Pancreas (tissue), 10 donors: ENCODE results near the gene MED26. TPM values are rescaled to one million over a fixed set of nuclear protein-coding genes. Genes with fewer than 3 reads are reported as not detected.

Experiments
- ATAC-seq, 4 donors: fragments of 200-7000 bp; cut with Tn5 transposase; one replicate each; pipeline versions ENCODE4 v1.8.0 to v1.9.1; 2020; ENCODE audit warnings: mild to moderate bottlenecking in 4 of 4, moderate library complexity in 4 of 4
- DNase-seq, 6 donors: peaks; one replicate each; pipeline ENCODE4 v3.0.0-alpha.2; 2020
- FAIRE-seq: peaks from 2 replicates; lab custom pipeline; 2012; peaks lifted over from hg19 to GRCh38; lab: Jason Lieb, UNC
- H3K27ac ChIP-seq, 4 donors: fragments of 200-600 bp; sonication (generic); 1 replicate in 3 of 4; 2 replicates in 1 of 4; pipeline versions ENCODE4 v1.5.0 to v1.8.0; 2020
- H3K27me3 ChIP-seq, 4 donors: fragments of 200-600 bp; one replicate each; pipeline ENCODE4 v1.8.0; 2021
- H3K36me3 ChIP-seq, 3 donors: fragments of 200-600 bp; sonication (generic) in 1 of 3; one replicate each; pipeline versions ENCODE4 v1.5.0 to v1.8.0; 2020 to 2021
- H3K4me1 ChIP-seq, 3 donors: fragments of 200-600 bp; one replicate each; pipeline ENCODE4 v1.8.0; 2021
- H3K4me3 ChIP-seq, 4 donors: fragments of 200-600 bp; sonication (generic) in 2 of 4; one replicate each; pipeline versions ENCODE4 v1.5.0 to v1.8.0; 2020 to 2021
- H3K9me3 ChIP-seq, 4 donors: fragments of 200-600 bp; one replicate each; pipeline ENCODE4 v1.8.0; 2021
- CTCF ChIP-seq, 4 donors: fragments of 200-600 bp; sonication (generic) in 3 of 4; IDR thresholded peaks; one replicate each; pipeline versions ENCODE4 v1.5.0 to v1.8.0; 2021; ENCODE audit warnings: antibody characterized with exemption in 4 of 4
- WGBS, 2 donors: extraction: QIAGEN DNeasy Blood & Tissue Kit; methylation state at CpG; one replicate each; pipeline ENCODE4 v1.1.7; 2013; 5-methylcytosine and 5-hydroxymethylcytosine counted together
- intact Hi-C, 3 donors: fragments of 100-400 bp; cut with DNase I; formaldehyde crosslinking; loops; one replicate each; pipeline versions ENCODE4 v1.11.1 to v1.14.2; 2022
- polyA plus RNA-seq, 2 donors: library from polyadenylated mRNA; stranded (reverse); fragments of 200-250 nt; gene quantifications; one replicate each; pipeline ENCODE4 v1.2.3, GENCODE V29; 2013
- total RNA-seq, 6 donors: library from RNA; stranded (reverse); fragmentation: NEBNext Ultra II Directional in 4 of 6; extraction: Animal tissue kit (Norgen Biotek cat#: 25700) in 4 of 6; gene quantifications; one replicate each; pipeline versions ENCODE4 v1.2.1 to v1.2.4, GENCODE V29; 2021 to 2023
- donor health status: healthy with polysubstance abuse.
- donor health status: DM: no; HTN: no; CAD: no; lungs with moderate emphysema.
- donor health status: DM: no; HTN: no; CAD: no.
- donor health status: control.
- donor health status: control.
- donor health status: Bipolar disorder and iron deficiency.
- donor health status: DM: yes; HTN: yes; CAD: no.
- donor health status: DM: no; HTN: no; CAD: no.
- donor health status: DM: no; HTN: no; CAD: no.
- donor health status: DM: yes; HTN: yes; CAD: no.

The MED26 gene
- total and polyA plus RNA-seq, 8 donors, result 3.7 to 7.1 (median 4.0) TPM

GRCh38 chr19:16594681-16595091, 33.3 kb downstream of the MED26 start:
- ATAC-seq, result peak in 1 of 4 donors; percentile 20
- Histone ChIP-seq H3K4me1 (peaks cover 0 to 6% (median 0%) of the 10 kb centered on the region in 3 donors), H3K27ac (no peak overlapping the region), H3K9me3 (no peaks in the 10 kb centered on the region), H3K36me3 (no peaks in the 10 kb centered on the region), H3K27me3 (no peaks in the 10 kb centered on the region), H3K4me3 (no peak overlapping the region)
- FAIRE-seq, result no peak
- intact Hi-C loops, result no loop called here
- 72 to 78% methylated on average over 5 of the region's 5 CpGs for WGBS, 2 donors
- DNase-seq, result peak in 1 of 6 donors; percentile 21
- no peak for TF ChIP-seq CTCF (IDR thresholded peaks at IDR 0.05)

- intact Hi-C loops, result no loop called here
- Histone ChIP-seq H3K27me3 (no peaks in the 10 kb centered on the region), H3K9me3 (no peaks in the 10 kb centered on the region), H3K4me1 (peaks cover 0 to 6% (median 2%) of the 10 kb centered on the region in 3 donors), H3K36me3 (no peaks in the 10 kb centered on the region), H3K4me3 (no peak overlapping the region), H3K27ac (no peak overlapping the region)
- FAIRE-seq, result no peak
- peak in 2 of 4 donors; percentile 12 to 51 for ATAC-seq
- no peak for TF ChIP-seq CTCF (IDR thresholded peaks at IDR 0.05)
- peak in 1 of 6 donors; percentile 26 for DNase-seq
- 73 to 78% methylated on average over 10 of the region's 10 CpGs for WGBS, 2 donors
Observed at GRCh38 chr19:16594131-16594586, 33.8 kb downstream of the MED26 start.

- 94 to 99% methylated on average over 4 of the region's 4 CpGs for WGBS, 2 donors
- no peak overlapping the region for H3K27ac ChIP-seq
- TF ChIP-seq CTCF (IDR thresholded peaks at IDR 0.05), result no peak
Observed at GRCh38 chr19:16593181-16593580, 34.8 kb downstream of the MED26 start.

GRCh38 chr19:16591803-16592556, 36.0 kb downstream of the MED26 start:
- no peak overlapping the region for H3K4me3 ChIP-seq
- intact Hi-C loops, result no loop called here
- peak in 1 of 6 donors; percentile 6 for DNase-seq
- WGBS, 2 donors, result 78 to 81% methylated on average over 10 of the region's 10 CpGs
- TF ChIP-seq CTCF (IDR thresholded peaks at IDR 0.05), result no peak
- no peak for FAIRE-seq
- H3K36me3 ChIP-seq, result no peaks in the 10 kb centered on the region
- no peak for ATAC-seq
- no peak overlapping the region for H3K27ac ChIP-seq
- H3K4me1 ChIP-seq, result peaks cover 17 to 27% (median 18%) of the 10 kb centered on the region in 3 donors
- no peaks in the 10 kb centered on the region for H3K27me3 ChIP-seq
- no peaks in the 10 kb centered on the region for H3K9me3 ChIP-seq

More at GRCh38 chr19:16593181-16593580, 34.8 kb downstream of the MED26 start:
- ATAC-seq (no peak), FAIRE-seq (no peak), DNase-seq (peak in 1 of 6 donors; percentile 22)
- intact Hi-C loops, result no loop called here
- Histone ChIP-seq H3K27me3 (no peaks in the 10 kb centered on the region), H3K4me3 (no peak overlapping the region), H3K4me1 (peaks cover 9 to 15% (median 12%) of the 10 kb centered on the region in 3 donors), H3K9me3 (no peaks in the 10 kb centered on the region), H3K36me3 (no peaks in the 10 kb centered on the region)
